ENCODE measurements around the gene TM2D3.
"Not testable (repeated sequence)": the region's sequence is repeated elsewhere in the genome, so short reads cannot be mapped to it uniquely, and the experiment has no call there.

The TM2D3 gene

GRCh38 chr15:101626729-101627128 is 25.5 kb downstream of the TM2D3 start:
- FAIRE-seq; DNase-seq (ENCODE audit: extremely low spot score, insufficient read length, low read depth): not testable (repeated sequence)

GRCh38 chr15:101625980-101626379 is 26.2 kb downstream of the TM2D3 start:
- DNase-seq (ENCODE audit: extremely low spot score, insufficient read length, low read depth) (no peak), FAIRE-seq (no peak)

GRCh38 chr15:101625184-101625583 is 27.0 kb downstream of the TM2D3 start:
- no peak for FAIRE-seq
- DNase-seq (ENCODE audit: extremely low spot score, insufficient read length, low read depth): no peak

GRCh38 chr15:101623367-101624304 is 28.5 kb downstream of the TM2D3 start:
- DNase-seq (ENCODE audit: extremely low spot score, insufficient read length, low read depth) (no peak), FAIRE-seq (no peak)

GRCh38 chr15:101621961-101622360 is 30.2 kb downstream of the TM2D3 start:
- FAIRE-seq: no peak

GRCh38 chr15:101620671-101621070 is 31.5 kb downstream of the TM2D3 start:
- FAIRE-seq (no peak), DNase-seq (ENCODE audit: extremely low spot score, insufficient read length, low read depth) (no peak)

More at GRCh38 chr15:101621961-101622360, 30.2 kb downstream of the TM2D3 start:
- no peak for DNase-seq (ENCODE audit: extremely low spot score, insufficient read length, low read depth)

GRCh38 chr15:101619615-101619865 is 32.6 kb downstream of the TM2D3 start:
- no peak for DNase-seq (ENCODE audit: extremely low spot score, insufficient read length, low read depth)
- no peak for FAIRE-seq

GRCh38 chr15:101618851-101619614 is 33.1 kb downstream of the TM2D3 start:
- DNase-seq (ENCODE audit: extremely low spot score, insufficient read length, low read depth) (no peak), FAIRE-seq (no peak)

GRCh38 chr15:101618076-101618475 is 34.1 kb downstream of the TM2D3 start:
- FAIRE-seq (no peak), DNase-seq (ENCODE audit: extremely low spot score, insufficient read length, low read depth) (no peak)

GRCh38 chr15:101617390-101617965 is 34.7 kb downstream of the TM2D3 start:
- FAIRE-seq: no peak
- no peak for DNase-seq (ENCODE audit: extremely low spot score, insufficient read length, low read depth)

- FAIRE-seq (no peak), DNase-seq (ENCODE audit: extremely low spot score, insufficient read length, low read depth) (no peak)
These were observed 36.0 kb downstream of the TM2D3 start for GRCh38 chr15:101615986-101616848.

- FAIRE-seq (no peak), DNase-seq (ENCODE audit: extremely low spot score, insufficient read length, low read depth) (no peak)
These were observed 36.7 kb downstream of the TM2D3 start for GRCh38 chr15:101615414-101615985.

- FAIRE-seq: no peak
- DNase-seq (ENCODE audit: extremely low spot score, insufficient read length, low read depth): no peak
These were observed 37.4 kb downstream of the TM2D3 start for GRCh38 chr15:101614761-101615160.

GRCh38 chr15:101614001-101614585 is 38.1 kb downstream of the TM2D3 start:
- no peak for FAIRE-seq
- DNase-seq (ENCODE audit: extremely low spot score, insufficient read length, low read depth): no peak

GRCh38 chr15:101613130-101614000 is 38.8 kb downstream of the TM2D3 start:
- no peak for FAIRE-seq
- DNase-seq (ENCODE audit: extremely low spot score, insufficient read length, low read depth): no peak

GRCh38 chr15:101612676-101613075 is 39.5 kb downstream of the TM2D3 start:
- DNase-seq (ENCODE audit: extremely low spot score, insufficient read length, low read depth) (no peak), FAIRE-seq (no peak)

GRCh38 chr15:101611580-101612299 is 40.4 kb downstream of the TM2D3 start:
- FAIRE-seq: no peak
- DNase-seq (ENCODE audit: extremely low spot score, insufficient read length, low read depth): no peak

- no peak for FAIRE-seq
- DNase-seq (ENCODE audit: extremely low spot score, insufficient read length, low read depth): no peak
These were observed 41.2 kb downstream of the TM2D3 start for GRCh38 chr15:101611007-101611406.
